Breast epithelium (tissue), 4 donors: Measurements from ENCODE around the gene FGGY. TPM values are rescaled to one million over a fixed set of nuclear protein-coding genes. Genes with fewer than 3 reads are reported as not detected.

Experiments
- DNase-seq, 2 donors: peaks; one replicate each; pipeline ENCODE4 v3.0.0-alpha.2; 2019; ENCODE audit warnings: low spot score in 2 of 2
- H3K27ac ChIP-seq, 2 donors: fragments of 200-600 bp; sonication (generic) in 1 of 2; one replicate each; pipeline ENCODE4 v1.5.1; 2016 to 2019; ENCODE audit warnings: mild to moderate bottlenecking in 1 of 2
- H3K27me3 ChIP-seq, 2 donors: fragments of 200-600 bp; sonication (generic) in 1 of 2; one replicate each; pipeline versions ENCODE4 v1.5.1 to v1.6.0; 2017 to 2019; ENCODE audit warnings: control low read depth in 1 of 2, mild to moderate bottlenecking in 1 of 2
- H3K36me3 ChIP-seq: fragments of 200-600 bp; one replicate; pipeline ENCODE4 v1.5.1; 2019
- H3K4me1 ChIP-seq, 2 donors: fragments of 200-600 bp; sonication (generic); one replicate each; pipeline ENCODE4 v1.5.1; 2016 to 2019; ENCODE audit warnings: control low read depth in 1 of 2
- H3K4me3 ChIP-seq, 3 donors: fragments of 200-600 bp; sonication (generic); 1 replicate in 2 of 3; 2 replicates in 1 of 3; pipeline ENCODE4 v1.5.1; 2016 to 2019; ENCODE audit warnings: mild to moderate bottlenecking in 3 of 3, moderate library complexity in 2 of 3
- H3K9me3 ChIP-seq, 2 donors: fragments of 200-600 bp; sonication (generic) in 1 of 2; one replicate each; pipeline ENCODE4 v1.5.1; 2016 to 2019; ENCODE audit warnings: control low read depth in 1 of 2
- POLR2A ChIP-seq: fragments of 450-650 bp; IDR thresholded peaks from one replicate; pipeline ENCODE4 v1.6.1; 2016; ENCODE audit warnings: antibody characterized with exemption, mild to moderate bottlenecking, moderate library complexity
- POLR2AphosphoS5 ChIP-seq, 3 donors: sonication (generic); formaldehyde crosslinking; IDR thresholded peaks; one replicate each; pipeline ENCODE4 v1.6.1; 2017; ENCODE audit warnings: antibody characterized with exemption in 3 of 3
- intact Hi-C: fragments of 100-400 bp; cut with DNase I; formaldehyde crosslinking; loops from one replicate; pipeline ENCODE4 v1.15.1; 2023; ENCODE audit warnings: low total_unique reads
- total RNA-seq, 3 donors: library from RNA; depleted of rRNA; stranded (reverse); fragments of >200 nt; gene quantifications; one replicate each; pipeline ENCODE4 v1.1.0, GENCODE V29; 2016
- TF ChIP-seq, protein P1 (sequence below), 3 donors: fragments of 450-650 bp; IDR thresholded peaks; one replicate each; pipeline ENCODE4 v1.5.1; 2016 to 2017; ENCODE audit warnings: antibody characterized with exemption in 3 of 3, mild to moderate bottlenecking in 3 of 3, moderate library complexity in 3 of 3

The FGGY gene
- total RNA-seq, 3 donors from 2014 or later: 16.2 to 50.3 (median 29.2) TPM

DNA sequence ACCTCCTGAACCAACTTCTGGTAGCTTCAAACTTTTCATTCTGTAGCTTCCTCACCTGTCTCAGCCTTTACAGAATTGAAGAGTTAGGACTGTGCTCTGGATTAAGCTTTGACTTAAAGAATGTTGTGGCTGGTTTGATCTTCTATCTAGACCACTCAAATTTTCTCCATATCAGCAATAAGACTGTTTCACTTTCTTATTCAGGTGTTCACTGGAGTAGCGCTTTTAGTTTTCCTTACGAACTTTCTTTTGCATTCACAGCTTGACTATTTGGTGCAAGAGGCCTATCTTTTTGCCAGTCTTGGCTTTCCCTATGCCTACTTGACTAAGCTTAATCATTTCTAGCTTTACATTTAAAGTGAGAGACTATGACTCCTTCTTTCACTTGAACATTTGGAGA lies 31.5 kb downstream of the FGGY start:
- intact Hi-C loops: no loop called here
- no peak for DNase-seq
- TF ChIP-seq POLR2AphosphoS5 (IDR thresholded peaks at IDR 0.05) (no peak), POLR2A (no peak)
- TF ChIP-seq, protein P1, sequence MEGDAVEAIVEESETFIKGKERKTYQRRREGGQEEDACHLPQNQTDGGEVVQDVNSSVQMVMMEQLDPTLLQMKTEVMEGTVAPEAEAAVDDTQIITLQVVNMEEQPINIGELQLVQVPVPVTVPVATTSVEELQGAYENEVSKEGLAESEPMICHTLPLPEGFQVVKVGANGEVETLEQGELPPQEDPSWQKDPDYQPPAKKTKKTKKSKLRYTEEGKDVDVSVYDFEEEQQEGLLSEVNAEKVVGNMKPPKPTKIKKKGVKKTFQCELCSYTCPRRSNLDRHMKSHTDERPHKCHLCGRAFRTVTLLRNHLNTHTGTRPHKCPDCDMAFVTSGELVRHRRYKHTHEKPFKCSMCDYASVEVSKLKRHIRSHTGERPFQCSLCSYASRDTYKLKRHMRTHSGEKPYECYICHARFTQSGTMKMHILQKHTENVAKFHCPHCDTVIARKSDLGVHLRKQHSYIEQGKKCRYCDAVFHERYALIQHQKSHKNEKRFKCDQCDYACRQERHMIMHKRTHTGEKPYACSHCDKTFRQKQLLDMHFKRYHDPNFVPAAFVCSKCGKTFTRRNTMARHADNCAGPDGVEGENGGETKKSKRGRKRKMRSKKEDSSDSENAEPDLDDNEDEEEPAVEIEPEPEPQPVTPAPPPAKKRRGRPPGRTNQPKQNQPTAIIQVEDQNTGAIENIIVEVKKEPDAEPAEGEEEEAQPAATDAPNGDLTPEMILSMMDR (IDR thresholded peaks at IDR 0.05): no peak
- Histone ChIP-seq H3K36me3 (no peaks in the 10 kb centered on the region), H3K27ac (no peak overlapping the region), H3K4me1 (no peaks in the 10 kb centered on the region), H3K9me3 (no peaks in the 10 kb centered on the region), H3K4me3 (no peak overlapping the region), H3K27me3 (no peaks in the 10 kb centered on the region)

DNA sequence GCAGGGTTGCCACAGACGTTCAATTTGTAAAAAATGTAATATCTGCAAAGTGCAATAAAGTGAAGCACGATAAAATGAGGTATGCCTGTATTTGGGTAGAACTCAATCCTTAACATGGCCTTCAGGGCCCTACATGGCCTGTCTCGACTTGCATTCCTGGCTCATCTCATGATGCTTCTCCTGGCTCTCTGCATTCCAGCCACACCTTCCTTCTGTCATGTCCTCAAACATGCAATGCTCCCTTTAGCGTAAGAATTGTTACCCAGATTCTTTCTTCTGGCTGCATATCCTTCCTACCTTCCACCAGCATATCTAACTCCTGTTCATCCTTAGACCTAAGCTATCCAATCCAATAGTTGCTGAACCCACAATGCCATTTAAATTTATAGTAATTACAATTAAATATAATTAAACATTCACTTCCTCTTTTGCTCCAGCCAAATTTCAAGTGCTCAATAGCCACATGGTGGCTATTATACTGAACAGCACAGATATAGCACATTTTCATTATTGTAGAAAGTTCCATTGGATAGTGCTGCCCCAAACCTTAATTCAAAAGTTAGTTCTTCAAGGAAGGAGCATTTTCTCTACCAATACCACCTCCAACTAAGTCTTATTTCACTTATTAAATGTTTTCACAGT lies 32.6 kb downstream of the FGGY start:
- H3K4me3 ChIP-seq: no peak overlapping the region
- H3K4me1 ChIP-seq: no peaks in the 10 kb centered on the region
- H3K9me3 ChIP-seq: no peaks in the 10 kb centered on the region
- no peak overlapping the region for H3K27ac ChIP-seq
- no peaks in the 10 kb centered on the region for H3K36me3 ChIP-seq
- intact Hi-C loops: loop anchor here (2.0 kb wide), 1 partner anchor 69 kb away; no protein-coding TSS in a partner anchor
- peak in 1 of 2 donors; percentile 65 for DNase-seq
- TF ChIP-seq POLR2AphosphoS5 (IDR thresholded peaks at IDR 0.05) (no peak), POLR2A (no peak)
- TF ChIP-seq, protein P1 (IDR thresholded peaks at IDR 0.05): no peak
- H3K27me3 ChIP-seq: no peaks in the 10 kb centered on the region

DNA sequence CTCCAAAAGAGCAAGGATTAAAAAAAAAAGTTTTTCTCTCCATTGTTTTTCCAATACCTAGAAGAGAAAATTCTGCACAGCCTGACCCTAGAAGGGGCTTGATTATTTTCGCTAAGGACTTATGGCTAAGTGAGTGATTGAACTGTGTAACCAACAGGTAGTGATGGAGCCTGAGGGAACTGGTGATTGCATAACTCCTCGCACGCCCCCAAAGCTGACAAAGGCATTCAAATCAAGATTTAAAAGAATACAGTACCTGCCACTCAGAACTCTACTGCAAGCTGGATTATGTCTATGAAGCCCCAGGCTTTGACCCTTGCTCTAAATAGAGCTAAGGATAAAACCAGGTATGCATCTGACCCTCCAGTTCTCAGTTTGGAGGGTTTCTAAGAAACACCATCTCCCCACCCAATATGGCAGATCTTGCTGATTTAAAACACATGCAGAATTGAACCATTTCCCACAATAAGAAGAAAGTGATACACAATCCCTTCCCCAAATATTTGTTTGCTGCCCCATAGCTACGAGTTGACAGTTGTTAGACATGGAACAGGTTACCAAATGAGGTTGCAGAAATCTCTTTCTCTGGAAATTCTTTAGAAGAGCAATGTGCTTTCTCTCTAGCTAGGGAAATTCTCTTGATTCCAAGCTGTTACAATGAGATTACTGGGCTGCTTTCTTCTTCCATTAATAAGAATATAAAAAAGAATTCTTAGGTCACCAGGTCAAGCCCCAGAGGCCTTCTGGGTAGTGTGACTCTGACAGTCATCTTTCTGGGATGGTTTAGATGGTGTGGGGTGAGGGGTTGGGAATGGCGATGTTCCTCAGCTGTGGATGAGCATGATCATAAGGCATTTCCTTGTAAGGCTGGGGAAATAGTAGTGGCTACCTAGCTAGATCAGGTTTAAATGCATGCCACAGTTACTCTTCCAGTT lies 35.1 kb downstream of the FGGY start:
- no peak for TF ChIP-seq POLR2AphosphoS5 (IDR thresholded peaks at IDR 0.05)
- Histone ChIP-seq H3K4me3 (no peak overlapping the region), H3K27me3 (no peaks in the 10 kb centered on the region), H3K27ac (no peak overlapping the region), H3K4me1 (no peaks in the 10 kb centered on the region), H3K9me3 (no peaks in the 10 kb centered on the region), H3K36me3 (no peaks in the 10 kb centered on the region)
- no peak for DNase-seq
- intact Hi-C loops: loop anchor here (2.0 kb wide), 1 partner anchor 71 kb away; no protein-coding TSS in a partner anchor

DNA sequence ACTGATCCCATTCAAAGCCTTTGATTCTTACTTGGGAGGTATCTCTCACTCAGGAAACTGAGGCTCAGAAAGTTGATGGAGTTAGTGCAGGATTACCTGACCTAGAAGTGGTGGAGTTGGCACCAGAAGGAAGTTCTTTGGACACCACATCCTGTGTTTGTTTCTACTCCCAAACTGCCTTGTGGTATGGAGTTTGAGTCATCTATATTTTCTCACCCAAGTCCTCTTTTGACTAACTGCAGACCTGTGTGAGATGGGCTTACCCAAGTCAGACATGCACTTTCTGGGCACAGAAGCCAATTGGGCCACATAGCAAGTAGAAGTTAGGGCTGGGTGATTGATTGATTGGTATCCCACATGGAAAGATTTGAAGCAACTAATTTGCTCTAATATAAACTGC lies 36.1 kb downstream of the FGGY start:
- intact Hi-C loops: no loop called here
- TF ChIP-seq, protein P1 (IDR thresholded peaks at IDR 0.05): no peak
- TF ChIP-seq POLR2A: no peak
- no peak for TF ChIP-seq POLR2AphosphoS5 (IDR thresholded peaks at IDR 0.05)
- Histone ChIP-seq H3K4me3 (no peak overlapping the region), H3K27me3 (no peaks in the 10 kb centered on the region), H3K27ac (no peak overlapping the region), H3K9me3 (no peaks in the 10 kb centered on the region), H3K4me1 (no peaks in the 10 kb centered on the region), H3K36me3 (no peaks in the 10 kb centered on the region)
- DNase-seq: no peak

DNA sequence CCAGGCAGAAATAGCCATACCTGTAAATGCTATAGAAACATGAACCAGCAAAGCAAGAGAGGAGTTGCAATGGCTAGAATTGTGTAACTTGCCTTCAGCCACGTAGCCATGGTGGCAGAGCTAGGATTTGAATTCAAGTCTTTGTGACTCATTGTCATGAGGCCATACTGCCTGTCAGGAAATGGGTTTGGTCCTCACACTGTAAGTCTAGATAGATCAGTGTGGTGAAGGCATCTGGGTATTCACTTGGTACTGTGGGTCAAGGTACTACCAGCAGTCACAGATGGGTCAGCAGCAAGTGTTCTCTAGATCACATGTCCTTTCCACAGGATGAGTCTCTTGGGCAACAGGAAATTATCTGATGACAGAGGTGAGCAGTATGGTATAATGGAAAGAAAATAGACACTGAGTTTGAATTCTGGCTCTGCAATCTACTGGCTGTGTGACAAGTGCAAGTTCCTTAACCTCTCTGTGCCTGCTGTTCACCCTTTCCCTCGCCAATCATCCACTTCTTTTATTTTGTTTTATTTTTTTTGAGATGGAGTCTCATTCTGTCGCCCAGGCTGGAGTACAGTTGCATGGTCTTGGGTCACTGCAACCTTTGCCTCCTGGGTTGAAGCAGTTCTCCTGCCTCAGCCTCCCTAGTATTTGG lies 36.9 kb downstream of the FGGY start:
- Histone ChIP-seq H3K9me3 (no peaks in the 10 kb centered on the region), H3K4me3 (no peak overlapping the region), H3K36me3 (no peaks in the 10 kb centered on the region), H3K27ac (no peak overlapping the region), H3K27me3 (no peaks in the 10 kb centered on the region), H3K4me1 (no peaks in the 10 kb centered on the region)
- no peak for DNase-seq
- intact Hi-C loops: no loop called here
- TF ChIP-seq POLR2A (no peak), POLR2AphosphoS5 (IDR thresholded peaks at IDR 0.05) (no peak)
- TF ChIP-seq, protein P1 (IDR thresholded peaks at IDR 0.05): no peak
